Stimulated activated CD4-positive, alpha-beta T cell treated with anti-CD3 and anti-CD28 coated beads, Interleukin-1b, Interleukin-23, amount 100 ng/mL, for 24 hours (primary cell): ENCODE measurements around the gene KCNH2.

Source experiments
- DNase-seq, 4 experiments: peaks; one replicate each; pipeline ENCODE4 v3.0.0-alpha.2; 2020; ENCODE audit warnings: low read depth in 4 of 4, low spot score in 1 of 4

KCNH2 gene

DNA sequence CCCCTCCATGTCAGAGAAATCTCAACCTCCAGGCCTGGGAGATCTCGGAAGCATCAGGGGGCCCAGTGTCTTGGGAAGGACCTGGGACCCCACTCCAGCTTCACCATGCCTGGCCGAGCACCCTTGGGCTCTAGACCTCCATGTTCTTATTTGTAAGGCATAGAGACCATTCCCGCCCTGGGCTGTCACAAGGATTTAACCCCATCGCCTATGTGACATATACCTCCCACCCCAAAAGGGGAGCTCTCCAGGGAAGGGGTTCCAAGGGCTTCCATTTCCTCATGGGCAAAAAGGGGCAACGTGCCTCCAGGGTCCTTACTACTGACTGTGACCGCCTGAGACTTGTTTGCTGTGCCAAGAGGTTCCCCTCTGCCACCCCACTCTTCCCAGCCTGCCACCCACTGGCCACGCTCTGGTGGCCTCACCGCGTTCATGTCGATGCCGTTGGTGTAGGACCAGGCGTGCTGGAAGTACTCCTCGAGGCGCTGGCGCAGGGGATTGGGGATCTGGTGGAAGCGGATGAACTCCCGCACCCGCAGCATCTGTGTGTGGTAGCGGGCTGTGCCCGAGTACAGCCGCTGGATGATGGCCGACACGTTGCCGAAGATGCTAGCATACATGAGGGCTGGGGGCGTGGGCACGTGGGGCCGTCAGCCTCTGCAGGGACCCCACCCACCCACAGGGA lies 27.5 kb downstream of the KCNH2 start:
- DNase-seq: no peak

DNA sequence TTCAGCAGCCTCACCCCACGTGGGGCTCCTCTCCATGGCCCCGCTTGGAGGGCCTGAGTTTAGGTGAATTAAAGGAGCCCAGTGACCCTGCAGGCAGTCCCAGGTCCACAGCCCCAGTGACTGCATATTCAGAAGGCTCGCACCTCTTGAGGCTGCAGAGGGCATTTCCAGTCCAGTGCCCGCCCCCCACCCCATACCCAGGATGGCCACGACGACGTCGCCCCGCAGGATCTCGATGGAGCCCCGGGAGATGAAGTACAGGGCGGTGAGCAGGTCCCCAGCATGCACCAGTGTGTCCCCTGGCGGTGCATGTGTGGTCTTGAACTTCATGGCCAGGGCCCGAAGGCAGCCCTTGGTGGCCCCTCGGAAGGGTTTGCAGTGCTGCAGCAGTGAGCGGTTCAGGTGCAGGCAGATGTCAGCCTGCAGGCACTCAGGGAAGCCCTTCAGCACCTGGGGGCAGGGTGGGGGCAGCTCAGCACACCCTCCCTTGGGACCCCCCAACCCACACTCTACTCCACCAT lies 28.1 kb downstream of the KCNH2 start:
- DNase-seq: no peak

DNA sequence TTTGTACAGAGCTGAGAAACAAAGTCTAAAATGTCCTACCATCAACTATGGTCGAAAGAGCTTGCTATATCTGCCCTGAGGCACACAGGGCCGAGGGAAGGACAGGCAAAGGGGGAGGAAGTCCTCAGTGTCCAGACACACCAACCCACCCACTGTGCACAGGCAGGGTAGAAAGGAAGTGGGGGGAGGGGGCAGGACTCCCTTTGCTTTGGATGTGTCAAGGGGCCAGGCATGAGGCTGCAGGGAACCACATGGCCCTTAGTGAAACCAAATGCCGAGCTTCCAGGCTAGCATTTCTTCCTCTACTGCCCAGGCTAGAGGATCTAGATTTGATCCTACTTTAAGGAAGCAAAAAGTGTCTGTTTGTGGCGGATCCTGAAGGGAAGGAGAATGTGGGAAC lies 28.6 kb downstream of the KCNH2 start:
- no peak for DNase-seq

DNA sequence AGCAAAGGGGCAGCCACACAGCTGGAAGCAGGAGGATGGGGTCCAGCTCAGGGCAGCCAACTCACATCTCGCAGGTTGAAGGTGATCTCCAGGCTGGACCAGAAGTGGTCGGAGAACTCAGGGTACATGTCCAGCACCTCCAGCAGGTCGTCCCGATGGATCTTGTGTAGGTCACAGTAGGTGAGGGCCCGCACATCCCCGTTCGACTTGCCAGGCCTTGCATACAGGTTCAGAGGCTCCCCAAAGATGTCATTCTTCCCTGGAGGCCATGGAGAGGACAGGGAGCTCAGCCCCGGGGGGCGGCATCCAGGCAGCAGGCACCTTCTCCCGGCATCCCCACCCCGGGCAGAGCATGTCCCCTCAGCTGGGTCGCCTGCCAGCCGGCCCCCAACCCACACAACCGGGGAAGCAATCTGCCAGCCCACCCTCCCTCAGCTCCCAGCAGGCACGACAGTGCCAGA lies 29.3 kb downstream of the KCNH2 start:
- DNase-seq: no peak

DNA sequence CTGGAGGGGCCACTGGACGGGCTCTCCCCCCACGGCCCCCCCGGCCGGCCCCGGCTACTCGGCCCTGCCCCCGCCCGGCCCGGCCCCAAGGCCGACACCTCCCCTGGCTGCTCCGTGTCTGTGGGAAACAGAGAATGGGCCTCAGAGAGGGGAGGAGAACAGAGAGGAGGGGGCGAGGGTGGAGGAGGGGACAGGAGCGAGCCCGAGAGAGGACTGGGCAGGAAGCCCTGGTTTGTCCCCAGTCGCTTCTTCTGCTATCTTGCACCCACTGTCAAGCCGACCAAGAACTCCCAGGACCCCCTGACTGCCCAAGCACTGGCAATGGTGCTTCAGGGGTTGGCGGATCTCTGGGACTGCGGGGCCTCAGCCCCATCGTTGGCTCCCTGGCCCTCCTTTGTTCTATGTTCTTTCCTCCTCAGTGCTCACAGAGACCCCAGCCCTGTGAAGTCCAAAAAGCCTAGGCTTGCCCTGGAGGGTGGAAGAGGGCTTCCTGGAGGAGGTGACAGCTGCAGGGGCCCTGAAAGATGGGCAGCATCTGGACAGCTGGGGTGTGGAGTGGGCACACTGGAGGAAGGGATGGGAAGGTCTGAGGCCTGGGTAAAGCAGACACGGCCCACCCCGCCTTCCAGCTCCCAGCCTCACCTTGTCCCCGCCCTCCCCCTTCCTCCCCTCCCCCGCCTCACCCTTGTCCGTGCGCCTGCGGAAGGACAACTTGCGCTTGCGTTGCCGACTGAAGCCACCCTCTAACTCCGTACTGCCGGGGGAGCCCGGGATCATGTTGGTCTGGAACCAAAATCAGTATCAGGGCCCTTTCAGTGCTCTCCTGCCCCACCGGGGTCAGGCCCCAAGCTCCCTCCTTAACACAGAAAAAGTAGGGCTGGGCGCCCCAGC lies 30.1 kb downstream of the KCNH2 start:
- DNase-seq: no peak

DNA sequence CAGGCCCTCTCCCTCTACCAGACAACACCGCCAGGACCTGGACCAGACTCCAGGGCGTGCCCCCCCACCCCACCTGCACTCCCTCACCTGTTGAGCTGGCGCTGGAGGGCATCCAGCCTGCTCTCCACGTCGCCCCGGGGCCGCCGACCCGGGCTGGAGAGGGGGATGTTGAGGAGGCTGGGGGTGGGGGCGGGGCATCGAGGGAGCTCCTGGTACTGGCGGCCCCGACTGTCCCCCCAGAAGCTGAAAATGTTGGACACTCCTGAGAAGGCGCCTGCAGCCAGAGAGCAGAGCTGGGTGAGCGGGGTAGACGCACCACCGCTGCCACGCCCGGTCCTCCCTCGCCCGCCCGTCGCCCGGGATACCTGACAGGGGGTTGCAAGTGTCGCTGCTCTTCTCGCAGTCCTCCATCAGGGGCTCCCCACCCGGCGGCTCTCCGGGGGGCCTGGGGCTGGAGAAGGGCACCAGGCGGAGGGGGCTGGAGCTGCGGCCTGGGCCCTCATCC lies 30.8 kb downstream of the KCNH2 start:
- DNase-seq: no peak

DNA sequence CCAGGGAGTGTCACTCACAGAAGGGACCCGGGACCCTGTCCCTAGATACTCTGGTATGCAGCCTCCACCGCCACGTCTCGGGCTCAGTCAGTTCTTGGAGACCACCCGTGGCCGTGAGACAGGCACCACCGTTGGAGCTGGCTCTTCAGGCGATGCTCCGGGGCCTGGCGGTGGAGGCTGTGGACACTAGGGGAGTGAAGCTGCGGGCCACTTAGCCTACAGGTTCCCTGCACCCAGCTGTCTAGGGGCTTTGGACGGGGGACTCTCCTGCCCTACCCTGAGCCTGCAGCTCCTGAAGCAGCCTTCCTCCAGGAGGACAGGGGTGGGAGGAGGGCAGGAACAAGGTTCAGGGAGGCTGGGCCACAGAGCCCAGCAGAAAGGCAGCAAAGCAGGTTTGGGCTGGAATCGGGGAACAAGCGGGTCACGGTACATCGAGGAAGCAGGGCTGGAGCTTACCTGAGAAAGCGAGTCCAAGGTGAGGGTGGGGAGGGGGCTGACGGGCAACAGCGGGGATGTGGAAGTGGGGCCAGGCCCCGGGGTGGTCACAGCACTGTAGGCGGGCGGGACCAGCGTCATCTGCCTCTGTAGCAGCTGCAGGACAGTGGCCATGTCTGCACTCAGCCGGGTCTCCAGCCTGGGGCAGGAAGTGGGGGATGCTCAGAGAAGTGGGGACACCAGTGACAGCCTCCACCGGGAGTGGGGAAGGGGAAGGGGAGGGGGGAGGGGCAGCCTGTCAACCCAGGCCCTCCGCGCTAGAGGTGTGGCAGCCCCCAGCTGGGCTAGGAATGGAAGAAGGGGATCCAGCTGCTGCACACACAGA lies 31.5 kb downstream of the KCNH2 start:
- no peak for DNase-seq

DNA sequence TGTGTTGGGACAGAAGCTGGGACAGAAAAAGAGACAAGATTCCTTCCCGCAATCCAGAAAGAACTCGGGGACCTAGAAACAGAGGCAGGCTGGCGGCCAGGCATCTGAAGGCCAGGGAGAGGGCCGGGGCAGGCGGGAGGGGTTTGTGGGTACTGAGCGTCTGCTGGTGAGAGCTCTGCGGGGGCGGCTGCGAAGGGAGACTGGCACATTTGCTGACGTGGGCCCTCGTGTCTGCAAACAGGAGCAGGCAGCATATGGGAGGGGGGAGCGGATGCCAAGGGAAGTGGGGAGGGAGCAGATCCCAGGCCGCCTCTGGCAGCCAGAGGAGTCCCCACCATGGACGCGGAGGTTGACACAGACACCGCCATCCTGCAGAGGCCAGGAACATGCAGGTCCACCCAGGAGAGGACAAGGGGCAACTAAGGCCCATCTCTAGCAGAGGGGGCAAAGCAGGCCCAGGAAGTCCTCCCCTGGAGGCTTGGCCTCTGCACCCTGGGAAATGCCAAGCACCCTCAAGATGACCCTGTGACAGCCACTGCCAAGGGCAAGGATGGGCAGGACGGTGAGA lies 32.2 kb downstream of the KCNH2 start:
- no peak for DNase-seq

DNA sequence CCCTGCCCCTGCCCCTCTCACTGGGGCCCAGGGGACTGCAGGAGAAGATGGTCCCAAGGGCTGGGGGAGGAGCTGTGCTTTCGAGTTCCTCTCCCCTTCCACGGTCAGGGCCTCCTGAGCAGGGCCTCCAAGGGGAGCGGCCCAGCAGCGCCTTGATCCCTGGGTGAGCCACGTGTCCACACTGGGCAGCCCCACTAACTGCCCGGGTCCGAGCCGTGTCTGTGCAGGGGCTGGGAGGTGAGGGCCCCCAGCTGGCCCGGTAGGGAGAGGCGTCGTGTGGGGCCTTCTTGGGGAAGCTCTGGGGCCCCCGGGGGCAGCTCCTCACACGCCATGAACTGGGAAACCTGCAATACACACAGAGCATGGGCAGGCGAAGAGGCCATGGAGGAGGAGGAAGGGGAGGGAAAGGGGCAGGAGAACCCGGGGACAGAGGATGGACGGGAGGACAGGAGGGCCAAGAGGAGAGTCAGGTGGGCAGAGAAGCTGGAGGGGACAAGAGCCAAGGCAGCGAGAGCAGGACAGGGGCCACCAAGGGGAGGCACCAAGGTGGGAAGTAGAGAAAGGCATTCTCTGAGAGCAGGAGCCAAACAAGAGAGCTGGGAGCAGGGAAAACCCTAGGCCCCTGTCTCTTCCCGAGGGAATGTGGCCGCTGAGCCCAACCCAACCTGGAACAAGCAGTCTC lies 32.8 kb downstream of the KCNH2 start:
- DNase-seq: no peak

DNA sequence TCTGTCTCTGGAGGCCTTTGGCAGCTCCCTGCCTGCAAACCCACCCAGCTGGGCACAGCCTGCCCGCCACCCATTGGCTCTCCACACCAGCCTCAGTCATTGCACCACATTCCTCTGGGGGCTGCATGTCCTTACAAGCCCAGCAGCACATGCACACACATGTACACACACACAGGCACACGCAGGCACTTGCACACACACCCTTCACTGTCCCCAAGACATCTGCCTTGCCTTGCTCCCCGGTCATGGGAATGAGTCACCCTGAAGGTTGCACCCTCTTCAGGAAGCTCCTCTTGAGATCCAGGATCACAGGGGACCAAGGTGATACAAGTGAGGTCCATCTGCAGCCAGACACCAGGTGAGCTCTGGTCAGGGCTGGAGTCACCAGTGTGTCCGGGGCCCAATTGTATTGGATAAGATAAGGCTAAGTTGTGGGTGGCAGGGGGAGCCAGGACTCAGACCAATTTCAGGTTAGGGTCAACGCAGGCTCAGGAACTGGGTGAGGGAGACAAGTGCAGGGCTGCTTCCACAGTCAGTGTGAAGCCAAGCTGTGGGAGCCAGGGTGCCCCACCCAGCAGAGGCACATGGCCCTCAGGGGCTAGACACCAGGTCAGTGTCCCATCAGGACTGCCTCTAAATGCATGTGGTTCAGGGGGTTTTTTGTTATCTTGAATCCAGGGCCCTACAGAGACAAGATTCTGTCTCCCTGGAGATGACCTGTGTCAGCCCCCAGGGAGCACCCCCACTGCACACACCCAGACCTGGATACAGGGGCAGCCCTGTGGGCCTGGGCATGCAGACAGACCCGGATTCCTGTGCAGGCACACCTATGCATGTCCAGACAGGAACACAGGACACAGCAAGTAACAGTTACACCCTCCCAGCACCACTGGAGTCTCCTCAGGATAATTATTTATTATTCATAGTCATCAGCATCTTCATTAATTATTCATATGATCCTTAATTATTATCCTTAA lies 33.8 kb downstream of the KCNH2 start:
- no peak for DNase-seq

DNA sequence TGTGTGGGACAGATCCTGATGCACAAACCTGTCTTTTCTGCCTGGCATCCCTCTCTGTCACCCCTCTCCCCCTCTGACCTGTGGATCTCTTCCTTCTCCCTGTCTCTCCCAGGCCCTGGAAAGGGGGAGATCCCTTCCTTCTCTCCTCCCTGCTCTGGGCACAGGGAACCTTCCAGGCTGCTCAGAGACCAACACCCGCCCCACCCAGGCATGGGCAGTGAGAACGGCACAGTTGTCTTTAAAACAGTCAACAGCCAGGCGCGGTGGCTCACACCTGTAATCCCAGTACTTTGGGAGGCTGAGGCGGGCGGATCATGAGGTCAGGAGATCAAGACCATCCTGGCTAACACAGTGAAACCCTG lies 34.7 kb downstream of the KCNH2 start:
- no peak for DNase-seq

DNA sequence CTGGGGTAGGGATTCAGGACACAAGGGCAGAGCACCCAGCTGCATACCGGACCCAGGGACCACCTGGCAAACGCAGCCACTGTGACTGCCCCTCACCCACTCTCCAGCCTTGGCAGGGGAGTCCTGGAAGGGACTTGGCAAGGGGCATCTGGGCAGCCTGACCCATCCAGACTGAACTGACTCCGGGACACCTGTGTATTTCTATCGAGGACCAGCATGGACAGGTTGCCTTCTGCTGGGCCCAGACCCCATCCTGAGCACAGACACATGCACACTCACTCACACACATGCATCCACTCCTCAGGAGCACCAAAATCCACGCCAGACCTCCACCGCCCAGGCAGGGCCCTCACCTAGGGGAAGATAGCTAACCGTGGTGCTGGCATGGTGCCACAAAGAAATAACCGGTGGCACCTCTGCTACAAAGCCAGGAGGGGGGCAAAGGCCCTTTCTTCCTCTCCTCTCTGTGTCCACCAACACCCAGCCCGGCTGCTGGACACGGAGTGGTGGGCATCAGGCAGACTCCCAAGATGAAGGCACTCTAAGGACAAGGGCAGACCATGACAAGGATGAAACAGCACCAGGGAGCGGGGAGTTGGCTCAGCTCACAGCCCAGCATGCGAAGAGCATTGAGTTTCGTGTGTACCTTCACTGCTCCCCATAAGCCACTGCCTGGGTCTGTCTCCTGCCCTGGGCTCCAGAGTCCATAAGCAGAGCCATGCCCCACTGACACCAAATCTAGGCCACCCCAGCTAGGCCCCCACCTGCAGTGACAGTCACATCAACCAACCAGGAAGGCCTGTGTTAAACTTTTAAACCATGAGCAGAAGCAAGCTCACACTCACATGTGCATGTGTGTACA lies 35.3 kb downstream of the KCNH2 start:
- no peak for DNase-seq

DNA sequence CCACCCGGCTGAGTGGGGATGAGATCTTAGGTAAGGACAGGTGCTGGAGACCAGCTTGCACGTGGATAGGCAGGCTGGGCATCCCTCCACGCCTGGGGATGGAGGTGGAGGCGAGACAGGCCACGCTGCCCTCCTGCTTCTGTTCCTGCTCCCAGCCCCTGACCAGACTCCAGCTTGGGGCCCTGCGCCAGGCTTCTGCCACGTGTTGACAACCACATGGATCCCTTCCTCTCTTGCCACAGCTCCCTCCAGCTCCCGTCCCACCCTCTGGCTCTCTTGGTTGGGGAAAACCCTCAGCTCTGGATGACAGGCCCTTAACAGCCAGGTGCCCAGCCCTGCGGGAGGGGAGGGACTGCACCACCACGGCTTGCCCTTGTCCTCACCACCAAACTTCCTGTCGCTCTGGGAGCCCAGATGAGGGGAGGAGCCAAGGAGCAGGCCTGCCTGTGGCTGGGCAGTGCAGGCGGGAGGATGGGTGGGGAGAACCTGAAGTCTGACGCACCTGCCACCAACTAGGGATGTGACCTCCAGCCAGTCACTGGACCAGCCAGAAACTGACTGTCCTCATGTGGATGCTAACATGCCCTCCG lies 36.0 kb downstream of the KCNH2 start:
- peak in 1 of 4 experiments; percentile 14 for DNase-seq

DNA sequence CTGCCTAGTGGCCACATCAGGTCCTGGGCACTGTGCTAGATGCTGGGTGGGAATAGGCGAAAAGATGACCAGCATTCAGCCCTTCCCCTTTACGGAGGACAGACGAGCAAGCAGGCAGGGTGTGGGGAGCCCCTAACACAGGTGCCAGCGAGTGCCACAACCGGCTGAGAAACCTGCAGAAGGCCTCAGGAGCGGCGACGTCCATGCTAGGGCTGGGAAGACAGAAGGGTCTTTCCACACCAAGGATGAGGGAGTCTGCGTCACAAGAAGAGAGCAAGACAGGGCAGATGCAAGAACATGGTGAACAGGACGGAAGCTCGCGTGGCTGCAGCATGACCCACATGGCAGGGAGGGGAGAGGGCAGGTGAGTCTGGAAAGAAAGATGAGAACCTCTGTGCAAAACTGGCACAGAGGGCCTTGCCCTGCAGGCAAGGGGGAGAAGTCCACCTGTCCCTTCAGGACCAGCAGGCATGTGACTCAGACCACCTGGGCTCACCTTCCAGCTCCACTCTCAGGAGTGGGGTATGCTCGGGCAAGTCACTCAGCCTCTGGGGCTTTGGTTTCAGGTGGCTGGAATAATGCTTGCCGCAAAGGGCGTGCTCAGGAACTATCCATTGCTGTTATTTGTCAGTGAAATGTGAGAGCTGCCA lies 36.6 kb downstream of the KCNH2 start:
- no peak for DNase-seq

DNA sequence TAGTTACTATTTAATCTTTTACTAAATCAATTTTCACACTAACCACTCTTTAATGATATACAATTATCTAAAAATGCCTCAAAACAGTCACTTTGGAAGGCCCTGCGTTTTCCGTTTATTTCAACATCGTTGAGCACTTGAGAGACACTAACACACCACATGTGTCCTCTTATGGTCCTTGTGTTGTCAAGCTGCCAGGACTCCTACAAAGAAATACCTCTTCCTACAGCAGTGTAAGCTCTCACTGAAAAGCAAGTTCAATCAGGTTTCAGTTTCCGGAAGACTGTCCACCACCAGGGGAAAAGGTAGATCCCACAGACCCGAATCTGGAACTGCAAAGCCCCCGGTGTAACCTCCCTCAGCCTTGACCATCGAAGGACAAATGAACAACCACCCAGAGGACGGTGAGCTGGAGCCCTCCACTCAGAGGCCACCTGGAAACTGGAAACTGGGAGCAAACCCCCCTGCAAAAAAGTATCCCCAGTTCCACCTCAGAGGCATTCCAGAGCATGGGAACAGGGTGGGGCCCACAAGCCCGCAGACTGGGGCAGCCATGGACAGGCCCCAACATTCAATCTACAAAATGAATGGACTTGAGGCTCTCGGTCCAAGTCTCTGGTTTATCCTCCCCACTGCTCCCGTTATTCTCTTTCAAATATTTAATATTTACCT lies 37.6 kb downstream of the KCNH2 start:
- no peak for DNase-seq

DNA sequence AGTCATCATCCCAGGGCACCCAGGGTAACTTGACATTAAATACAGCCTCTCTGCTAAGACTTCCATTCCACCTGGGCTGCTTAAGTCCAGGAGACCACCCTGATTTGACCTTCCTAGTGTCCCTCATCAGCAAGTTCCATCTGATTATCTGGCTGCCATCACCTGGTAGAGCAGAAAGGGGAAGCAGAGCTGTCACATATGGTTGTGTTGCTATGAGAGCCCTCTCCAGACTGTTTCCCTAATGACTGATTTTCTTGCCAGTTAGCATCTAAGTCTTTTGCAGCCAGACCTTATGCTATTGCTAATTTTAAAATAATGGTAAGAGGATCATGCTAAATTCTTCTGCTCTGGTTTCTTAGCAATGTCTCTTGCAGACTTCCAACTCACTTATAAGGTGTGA lies 38.7 kb downstream of the KCNH2 start:
- no peak for DNase-seq

DNA sequence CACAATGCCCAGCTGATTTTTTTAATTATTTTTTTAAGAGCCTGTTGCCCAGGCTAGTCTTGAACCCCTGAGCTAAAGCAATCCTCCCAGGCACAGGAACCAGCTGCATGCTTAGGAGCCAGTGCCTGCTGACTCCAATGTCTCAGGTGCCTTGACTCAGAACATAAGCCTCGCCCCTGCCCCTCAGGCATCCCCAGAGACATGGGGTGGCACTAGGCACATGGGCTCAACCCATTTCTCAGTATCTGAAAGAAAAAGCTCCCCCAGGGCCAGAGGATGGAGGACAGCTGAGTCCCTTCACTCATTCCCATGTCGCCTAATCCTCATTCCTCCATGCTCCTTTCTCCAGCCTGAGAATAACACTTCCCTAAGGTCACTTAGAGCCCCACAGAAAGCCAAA lies 39.1 kb downstream of the KCNH2 start:
- DNase-seq: no peak
